Esophagus muscularis mucosa (tissue), 4 donors: ENCODE data around the gene ETV6. TPM values are rescaled to one million over a fixed set of nuclear protein-coding genes. Genes with fewer than 3 reads are reported as not detected.
A peak's percentile ranks its signal among the peaks of the same experiment; 100 is the strongest.

Source experiments
- DNase-seq: peaks from one replicate; pipeline ENCODE4 v3.0.0-alpha.2; 2017; ENCODE audit errors: extremely low spot score
- H3K27ac ChIP-seq, 4 donors: fragments of 200-600 bp; sonication (generic); replicated peaks in 1 of 4; 1 replicate in 3 of 4; 2 replicates in 1 of 4; pipeline ENCODE4 v1.5.1; 2016 to 2019; ENCODE audit warnings: mild to moderate bottlenecking in 1 of 4
- H3K27me3 ChIP-seq, 4 donors: fragments of 200-600 bp; sonication (generic); one replicate each; pipeline versions ENCODE4 v1.5.1 to v1.6.0; 2016 to 2019
- H3K36me3 ChIP-seq, 4 donors: fragments of 200-600 bp; sonication (generic); one replicate each; pipeline ENCODE4 v1.5.1; 2016 to 2019
- H3K4me1 ChIP-seq, 4 donors: fragments of 200-600 bp; sonication (generic); one replicate each; pipeline ENCODE4 v1.5.1; 2016 to 2019
- H3K4me3 ChIP-seq, 4 donors: fragments of 200-600 bp; sonication (generic); 1 replicate in 2 of 4; 2 replicates in 2 of 4; pipeline ENCODE4 v1.5.1; 2016 to 2019; ENCODE audit warnings: mild to moderate bottlenecking in 4 of 4, moderate library complexity in 1 of 4
- H3K9me3 ChIP-seq, 4 donors: fragments of 200-600 bp; sonication (generic); 1 replicate in 3 of 4; 2 replicates in 1 of 4; pipeline ENCODE4 v1.5.1; 2016 to 2019
- CTCF ChIP-seq, 3 experiments: fragments of 200-600 bp in 2 of 3; fragments of 450-650 bp in 1 of 3; sonication (generic) in 2 of 3; IDR thresholded peaks; one replicate each; pipeline ENCODE4 v1.5.1; 2017 to 2019; ENCODE audit warnings: antibody characterized with exemption in 3 of 3, mild to moderate bottlenecking in 2 of 3, moderate library complexity in 1 of 3
- EP300 ChIP-seq: sonication (generic); formaldehyde crosslinking; IDR thresholded peaks from one replicate; pipeline ENCODE4 v1.6.1; 2017; ENCODE audit warnings: antibody characterized with exemption
- POLR2A ChIP-seq: fragments of 450-650 bp; IDR thresholded peaks from one replicate; pipeline ENCODE4 v1.6.1; 2017; ENCODE audit warnings: antibody characterized with exemption, moderate library complexity, mild to moderate bottlenecking, low read depth
- POLR2AphosphoS5 ChIP-seq, 2 donors: sonication (generic); formaldehyde crosslinking; IDR thresholded peaks; one replicate each; pipeline ENCODE4 v1.6.1; 2017; ENCODE audit warnings: antibody characterized with exemption in 2 of 2
- WGBS: methylation state at CpG from one replicate; pipeline ENCODE4 v1.1.5; 2018; 5-methylcytosine and 5-hydroxymethylcytosine counted together
- intact Hi-C: fragments of 100-400 bp; cut with DNase I; formaldehyde crosslinking; loops from one replicate; pipeline ENCODE4 v1.15.1; 2023
- total RNA-seq, 4 donors: library from RNA; depleted of rRNA; stranded (reverse); fragments of >200 nt; gene quantifications; one replicate each; pipeline versions ENCODE4 v1.1.0 to v1.2.1, GENCODE V29; 2016

ETV6 gene
- total RNA-seq, 4 donors from 2014 or later = 22.4 to 29.6 (median 25.3) TPM

GRCh38 chr12:11877102-11877826 is 227.8 kb downstream of the ETV6 start:
- peaks cover 39 to 59% (median 57%) of the 10 kb centered on the region in 4 donors for H3K4me1 ChIP-seq
- H3K36me3 ChIP-seq = peaks cover 0 to 5% (median 2%) of the 10 kb centered on the region in 4 donors
- H3K27ac ChIP-seq = peak overlapping the region; percentile 76 to 79 (median 78)
- no peak for TF ChIP-seq POLR2A
- intact Hi-C loops = no loop called here
- H3K27me3 ChIP-seq = no peaks in the 10 kb centered on the region
- DNase-seq = no peak
- no peak overlapping the region for H3K4me3 ChIP-seq
- 75% methylated on average over 7 of the region's 7 CpGs for WGBS
- no peaks in the 10 kb centered on the region for H3K9me3 ChIP-seq

- WGBS = 40% methylated on average over 14 of the region's 14 CpGs
- no peaks in the 10 kb centered on the region for H3K36me3 ChIP-seq
- H3K27me3 ChIP-seq = no peaks in the 10 kb centered on the region
- H3K9me3 ChIP-seq = no peaks in the 10 kb centered on the region
- peak overlapping the region; percentile 76 to 79 (median 78) for H3K27ac ChIP-seq
- H3K4me3 ChIP-seq = no peak overlapping the region
- no peak for DNase-seq
- TF ChIP-seq EP300 (no peak), POLR2AphosphoS5 (IDR thresholded peaks at IDR 0.05) (peak in 1 of 2 donors; percentile 9)
- peaks cover 39 to 66% (median 64%) of the 10 kb centered on the region in 4 donors for H3K4me1 ChIP-seq
- intact Hi-C loops = no loop called here
Measured at GRCh38 chr12:11877869-11878780, 228.7 kb downstream of the ETV6 start.

- 52% methylated on average over 4 of the region's 4 CpGs for WGBS
- no peaks in the 10 kb centered on the region for H3K9me3 ChIP-seq
- H3K4me3 ChIP-seq = no peak overlapping the region
- no peaks in the 10 kb centered on the region for H3K27me3 ChIP-seq
- peak overlapping the region in 1 of 4 donors; percentile 78 for H3K27ac ChIP-seq
- H3K36me3 ChIP-seq = peaks cover 0 to under 1% (median 0%) of the 10 kb centered on the region in 4 donors
- peaks cover 45 to 75% (median 71%) of the 10 kb centered on the region in 4 donors for H3K4me1 ChIP-seq
- intact Hi-C loops = no loop called here
- TF ChIP-seq POLR2A = no peak
- TF ChIP-seq EP300 = no peak
- TF ChIP-seq POLR2AphosphoS5 (IDR thresholded peaks at IDR 0.05) = no peak
- no peak for TF ChIP-seq CTCF (IDR thresholded peaks at IDR 0.05)
- no peak for DNase-seq
Measured at GRCh38 chr12:11879306-11879705, 229.8 kb downstream of the ETV6 start.

GRCh38 chr12:11880381-11880780 is 230.9 kb downstream of the ETV6 start:
- Histone ChIP-seq H3K27me3 (no peaks in the 10 kb centered on the region), H3K4me3 (no peak overlapping the region), H3K36me3 (peaks cover 0 to 12% (median 10%) of the 10 kb centered on the region in 4 donors), H3K9me3 (no peaks in the 10 kb centered on the region), H3K27ac (no peak overlapping the region), H3K4me1 (peaks cover 53 to 82% (median 77%) of the 10 kb centered on the region in 4 donors)
- intact Hi-C loops = loop anchor here (10.0 kb wide), 1 partner anchor 154 kb away; no protein-coding TSS in a partner anchor
- no peak for DNase-seq
- 86% methylated on average over 7 of the region's 7 CpGs for WGBS
- no peak for TF ChIP-seq CTCF (IDR thresholded peaks at IDR 0.05)
- TF ChIP-seq POLR2AphosphoS5 (IDR thresholded peaks at IDR 0.05) = no peak
- no peak for TF ChIP-seq EP300
- TF ChIP-seq POLR2A = no peak

GRCh38 chr12:11881835-11882234 is 232.4 kb downstream of the ETV6 start:
- H3K36me3 ChIP-seq = peaks cover 0 to 26% (median 23%) of the 10 kb centered on the region in 4 donors

More at GRCh38 chr12:11881835-11882234, 232.4 kb downstream of the ETV6 start:
- Histone ChIP-seq H3K27me3 (no peaks in the 10 kb centered on the region), H3K27ac (peak overlapping the region in 2 of 4 donors; percentile 25 to 26), H3K4me1 (peaks cover 42 to 78% (median 70%) of the 10 kb centered on the region in 4 donors), H3K4me3 (no peak overlapping the region), H3K9me3 (no peaks in the 10 kb centered on the region)
- no peak for DNase-seq
- TF ChIP-seq CTCF (IDR thresholded peaks at IDR 0.05) (no peak), POLR2AphosphoS5 (IDR thresholded peaks at IDR 0.05) (no peak), POLR2A (no peak), EP300 (no peak)
- WGBS = 93% methylated on average over 2 of the region's 2 CpGs
- intact Hi-C loops = loop anchor here (10.0 kb wide), 1 partner anchor 153 kb away; no protein-coding TSS in a partner anchor
